ENCODE data around the gene GAS7.

- TF ChIP-seq, protein P1, sequence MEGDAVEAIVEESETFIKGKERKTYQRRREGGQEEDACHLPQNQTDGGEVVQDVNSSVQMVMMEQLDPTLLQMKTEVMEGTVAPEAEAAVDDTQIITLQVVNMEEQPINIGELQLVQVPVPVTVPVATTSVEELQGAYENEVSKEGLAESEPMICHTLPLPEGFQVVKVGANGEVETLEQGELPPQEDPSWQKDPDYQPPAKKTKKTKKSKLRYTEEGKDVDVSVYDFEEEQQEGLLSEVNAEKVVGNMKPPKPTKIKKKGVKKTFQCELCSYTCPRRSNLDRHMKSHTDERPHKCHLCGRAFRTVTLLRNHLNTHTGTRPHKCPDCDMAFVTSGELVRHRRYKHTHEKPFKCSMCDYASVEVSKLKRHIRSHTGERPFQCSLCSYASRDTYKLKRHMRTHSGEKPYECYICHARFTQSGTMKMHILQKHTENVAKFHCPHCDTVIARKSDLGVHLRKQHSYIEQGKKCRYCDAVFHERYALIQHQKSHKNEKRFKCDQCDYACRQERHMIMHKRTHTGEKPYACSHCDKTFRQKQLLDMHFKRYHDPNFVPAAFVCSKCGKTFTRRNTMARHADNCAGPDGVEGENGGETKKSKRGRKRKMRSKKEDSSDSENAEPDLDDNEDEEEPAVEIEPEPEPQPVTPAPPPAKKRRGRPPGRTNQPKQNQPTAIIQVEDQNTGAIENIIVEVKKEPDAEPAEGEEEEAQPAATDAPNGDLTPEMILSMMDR (IDR thresholded peaks at IDR 0.05), result no peak
- no peak for TF ChIP-seq EZH2 (IDR thresholded peaks at IDR 0.05; ENCODE audit: borderline replicate concordance, insufficient read depth, low read depth, low read length, poor library complexity, severe bottlenecking)
Observed at GRCh38 chr17:9941305-9941704, 257.1 kb downstream of the GAS7 start.

Measured in B cell (primary cell).